Effector memory CD8-positive, alpha-beta T cell (primary cell): ENCODE data around the gene PICK1.

Source experiments
- ATAC-seq: fragments of 150-1000 bp; cut with Tn5 transposase; replicated peaks from 2 replicates; pipeline ENCODE4 v1.10.0; 2021; ENCODE audit warnings: mild to moderate bottlenecking, moderate library complexity
- DNase-seq, 3 experiments: peaks; one replicate each; pipeline ENCODE4 v3.0.0; 2021
- H3K27ac Mint-ChIP-seq, 2 donors: one replicate each; pipeline ENCODE4 v1.8.0; 2022; ENCODE audit warnings: mild to moderate bottlenecking in 2 of 2, mixed read lengths in 2 of 2, moderate library complexity in 2 of 2
- H3K27me3 Mint-ChIP-seq, 2 donors: one replicate each; pipeline ENCODE4 v1.8.0; 2022; ENCODE audit warnings: mixed read lengths in 2 of 2
- H3K36me3 Mint-ChIP-seq: one replicate; pipeline ENCODE4 v1.8.0; 2022; ENCODE audit warnings: mild to moderate bottlenecking, moderate library complexity, mixed read lengths; ENCODE audit not compliant: insufficient read depth
- H3K4me1 Mint-ChIP-seq, 2 donors: one replicate each; pipeline ENCODE4 v1.8.0; 2022; ENCODE audit warnings: low read depth in 2 of 2, mixed read lengths in 2 of 2
- H3K4me3 Mint-ChIP-seq, 2 donors: one replicate each; pipeline ENCODE4 v1.8.0; 2022; ENCODE audit warnings: mild to moderate bottlenecking in 2 of 2, mixed read lengths in 2 of 2, moderate library complexity in 2 of 2
- H3K9me3 Mint-ChIP-seq, 2 donors: one replicate each; pipeline ENCODE4 v1.8.0; 2022; ENCODE audit warnings: mixed read lengths in 2 of 2

Gene PICK1

GRCh38 chr22:38088629-38089473 is 31.6 kb downstream of the PICK1 start:
- Mint-ChIP-seq H3K9me3 (no peaks in the 10 kb centered on the region), H3K36me3 (no peaks in the 10 kb centered on the region), H3K27me3 (peaks cover 12 to 15% of the 10 kb centered on the region in 2 donors), H3K4me1 (peaks cover 0 to 1% of the 10 kb centered on the region in 2 donors), H3K27ac (no peak overlapping the region), H3K4me3 (no peak overlapping the region)
- DNase-seq (no peak), ATAC-seq (no peak)

- no peak overlapping the region for H3K4me3 Mint-ChIP-seq
Measured at GRCh38 chr22:38089474-38089851, 32.3 kb downstream of the PICK1 start.

GRCh38 chr22:38097058-38097457 is 39.9 kb downstream of the PICK1 start:
- H3K27me3 Mint-ChIP-seq: no peaks in the 10 kb centered on the region
- H3K4me3 Mint-ChIP-seq: no peak overlapping the region

More at GRCh38 chr22:38089474-38089851, 32.3 kb downstream of the PICK1 start:
- H3K9me3 Mint-ChIP-seq: no peaks in the 10 kb centered on the region
- no peak overlapping the region for H3K27ac Mint-ChIP-seq
- H3K27me3 Mint-ChIP-seq: peaks cover 12 to 15% of the 10 kb centered on the region in 2 donors
- DNase-seq (no peak), ATAC-seq (no peak)
- peaks cover 0 to 1% of the 10 kb centered on the region in 2 donors for H3K4me1 Mint-ChIP-seq
- no peaks in the 10 kb centered on the region for H3K36me3 Mint-ChIP-seq

GRCh38 chr22:38097557-38098409 is 40.6 kb downstream of the PICK1 start:
- Mint-ChIP-seq H3K27ac (peak overlapping the region in 1 of 2 donors; percentile 89), H3K9me3 (no peaks in the 10 kb centered on the region), H3K36me3 (no peaks in the 10 kb centered on the region), H3K4me1 (peaks cover 4 to 6% of the 10 kb centered on the region in 2 donors), H3K4me3 (no peak overlapping the region), H3K27me3 (no peaks in the 10 kb centered on the region)
- ATAC-seq (no peak), DNase-seq (no peak)

More at GRCh38 chr22:38097058-38097457, 39.9 kb downstream of the PICK1 start:
- peak overlapping the region in 1 of 2 donors; percentile 89 for H3K27ac Mint-ChIP-seq
- DNase-seq: no peak
- H3K36me3 Mint-ChIP-seq: no peaks in the 10 kb centered on the region
- H3K4me1 Mint-ChIP-seq: peaks cover 4 to 6% of the 10 kb centered on the region in 2 donors
- ATAC-seq: no peak
- H3K9me3 Mint-ChIP-seq: no peaks in the 10 kb centered on the region

- H3K9me3 Mint-ChIP-seq: no peaks in the 10 kb centered on the region
- H3K36me3 Mint-ChIP-seq: no peaks in the 10 kb centered on the region
- no peaks in the 10 kb centered on the region for H3K27me3 Mint-ChIP-seq
- ATAC-seq (no peak), DNase-seq (no peak)
- no peak overlapping the region for H3K4me3 Mint-ChIP-seq
- H3K27ac Mint-ChIP-seq: no peak overlapping the region
- H3K4me1 Mint-ChIP-seq: peaks cover 4 to 6% of the 10 kb centered on the region in 2 donors
Measured at GRCh38 chr22:38098410-38099249, 41.4 kb downstream of the PICK1 start.

- H3K27me3 Mint-ChIP-seq: no peaks in the 10 kb centered on the region
- no peaks in the 10 kb centered on the region for H3K9me3 Mint-ChIP-seq
- H3K4me1 Mint-ChIP-seq: peaks cover 20 to 27% of the 10 kb centered on the region in 2 donors
- no peak overlapping the region for H3K4me3 Mint-ChIP-seq
- H3K27ac Mint-ChIP-seq: peak overlapping the region in 1 of 2 donors; percentile 44
- peaks cover 8% of the 10 kb centered on the region for H3K36me3 Mint-ChIP-seq
- DNase-seq: no peak
- ATAC-seq: no peak
Measured at GRCh38 chr22:38103641-38104040, 46.4 kb downstream of the PICK1 start.

- no peaks in the 10 kb centered on the region for H3K27me3 Mint-ChIP-seq
- peak overlapping the region; percentile 80 to 92 for H3K27ac Mint-ChIP-seq
- H3K36me3 Mint-ChIP-seq: peaks cover 12% of the 10 kb centered on the region
- peak overlapping the region; percentile 33 to 49 for H3K4me3 Mint-ChIP-seq
- ATAC-seq: no peak
- DNase-seq: no peak
- H3K4me1 Mint-ChIP-seq: peaks cover 20 to 28% of the 10 kb centered on the region in 2 donors
- no peaks in the 10 kb centered on the region for H3K9me3 Mint-ChIP-seq
Measured at GRCh38 chr22:38104084-38104483, 46.9 kb downstream of the PICK1 start.

- no peak for DNase-seq
- H3K4me1 Mint-ChIP-seq: peaks cover 16 to 25% of the 10 kb centered on the region in 2 donors
- no peak overlapping the region for H3K27ac Mint-ChIP-seq
- no peak for ATAC-seq
- peaks cover 39% of the 10 kb centered on the region for H3K36me3 Mint-ChIP-seq
- H3K4me3 Mint-ChIP-seq: peak overlapping the region in 1 of 2 donors; percentile 18
- no peaks in the 10 kb centered on the region for H3K9me3 Mint-ChIP-seq
- no peaks in the 10 kb centered on the region for H3K27me3 Mint-ChIP-seq
Measured at GRCh38 chr22:38106814-38107578, 49.8 kb downstream of the PICK1 start.

- H3K27ac Mint-ChIP-seq: peak overlapping the region in 1 of 2 donors; percentile 86
- no peak overlapping the region for H3K4me3 Mint-ChIP-seq
- H3K4me1 Mint-ChIP-seq: peaks cover 16 to 25% of the 10 kb centered on the region in 2 donors
- peaks cover 41% of the 10 kb centered on the region for H3K36me3 Mint-ChIP-seq
- H3K9me3 Mint-ChIP-seq: no peaks in the 10 kb centered on the region
- ATAC-seq: no peak
- H3K27me3 Mint-ChIP-seq: no peaks in the 10 kb centered on the region
- no peak for DNase-seq
Measured at GRCh38 chr22:38107692-38108515, 50.7 kb downstream of the PICK1 start.

- peaks cover 43% of the 10 kb centered on the region for H3K36me3 Mint-ChIP-seq
- H3K4me1 Mint-ChIP-seq: peaks cover 16 to 25% of the 10 kb centered on the region in 2 donors
- peak overlapping the region in 1 of 2 donors; percentile 54 for H3K4me3 Mint-ChIP-seq
- DNase-seq (no peak), ATAC-seq (peak; percentile 64)
- peak overlapping the region; percentile 65 to 96 for H3K27ac Mint-ChIP-seq
- no peaks in the 10 kb centered on the region for H3K27me3 Mint-ChIP-seq
- no peaks in the 10 kb centered on the region for H3K9me3 Mint-ChIP-seq
Measured at GRCh38 chr22:38108561-38109319, 51.5 kb downstream of the PICK1 start.

GRCh38 chr22:38109371-38110001 is 52.3 kb downstream of the PICK1 start:
- Mint-ChIP-seq H3K27ac (peak overlapping the region; percentile 94 to 96), H3K9me3 (no peaks in the 10 kb centered on the region), H3K4me3 (peak overlapping the region; percentile 52), H3K36me3 (peaks cover 45% of the 10 kb centered on the region), H3K27me3 (no peaks in the 10 kb centered on the region), H3K4me1 (peaks cover 12 to 23% of the 10 kb centered on the region in 2 donors)
- ATAC-seq (peak; percentile 27), DNase-seq (peak in 1 of 3 experiments; percentile 16)
